Fibroblast of peridontal ligament (primary cell): ENCODE results near the gene STK24.
"Not testable (repeated sequence)": the region's sequence is repeated elsewhere in the genome, so short reads cannot be mapped to it uniquely, and the experiment has no call there.

Experiments used
- DNase-seq: peaks from one replicate; pipeline ENCODE4 v3.0.0-alpha.2; 2010; ENCODE audit errors: extremely low read depth

Gene STK24

DNA sequence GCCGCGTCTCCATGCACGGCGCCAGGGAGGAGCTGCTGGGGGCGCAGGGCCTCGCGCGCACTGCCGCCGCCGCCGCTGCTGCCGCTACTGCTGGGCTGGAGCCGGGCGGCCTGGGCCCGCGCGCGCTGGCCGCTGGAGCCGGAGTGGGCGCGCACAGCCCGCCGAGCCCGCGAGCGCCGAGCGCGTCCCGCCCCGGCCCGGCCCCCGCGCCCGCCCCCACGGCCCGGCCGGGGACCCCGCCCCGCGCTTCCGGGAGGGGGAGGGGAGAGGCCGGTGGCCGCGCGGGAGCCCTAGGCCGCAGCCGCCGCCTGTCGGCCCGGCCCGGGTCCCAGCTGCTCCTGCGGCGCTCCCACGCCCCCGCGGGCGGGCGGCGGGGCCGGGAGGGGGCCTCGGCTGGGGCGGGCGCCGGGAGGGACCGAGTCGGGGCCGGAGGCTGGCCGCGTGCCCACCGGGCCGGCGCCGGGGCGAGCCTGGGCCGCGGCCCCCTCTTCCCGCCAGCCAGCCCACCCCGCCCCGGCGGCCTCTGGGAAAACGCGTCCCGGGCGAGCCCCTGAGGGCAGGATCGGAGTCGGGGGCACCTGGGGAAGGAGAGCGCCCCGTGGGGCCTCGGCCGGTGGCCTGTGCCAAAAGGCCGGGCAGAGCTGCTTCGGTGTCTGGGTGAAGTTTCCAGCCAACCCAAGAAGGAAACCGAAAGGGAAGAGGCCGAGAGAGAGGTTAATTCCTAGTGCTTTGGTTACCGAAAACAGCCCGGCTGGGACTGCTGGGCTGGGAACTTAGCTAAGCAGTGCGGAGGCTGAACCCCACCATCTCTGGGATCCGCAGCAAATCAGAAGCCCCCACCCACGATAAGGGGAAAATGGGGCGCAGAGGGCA lies at the start of gene STK24:
STK24 (minus strand) TSS at position 145 of the 873 bp plus-strand sequence. CDS start 321 bp downstream, outside the sequence.
- DNase-seq: peak; percentile 85

DNA sequence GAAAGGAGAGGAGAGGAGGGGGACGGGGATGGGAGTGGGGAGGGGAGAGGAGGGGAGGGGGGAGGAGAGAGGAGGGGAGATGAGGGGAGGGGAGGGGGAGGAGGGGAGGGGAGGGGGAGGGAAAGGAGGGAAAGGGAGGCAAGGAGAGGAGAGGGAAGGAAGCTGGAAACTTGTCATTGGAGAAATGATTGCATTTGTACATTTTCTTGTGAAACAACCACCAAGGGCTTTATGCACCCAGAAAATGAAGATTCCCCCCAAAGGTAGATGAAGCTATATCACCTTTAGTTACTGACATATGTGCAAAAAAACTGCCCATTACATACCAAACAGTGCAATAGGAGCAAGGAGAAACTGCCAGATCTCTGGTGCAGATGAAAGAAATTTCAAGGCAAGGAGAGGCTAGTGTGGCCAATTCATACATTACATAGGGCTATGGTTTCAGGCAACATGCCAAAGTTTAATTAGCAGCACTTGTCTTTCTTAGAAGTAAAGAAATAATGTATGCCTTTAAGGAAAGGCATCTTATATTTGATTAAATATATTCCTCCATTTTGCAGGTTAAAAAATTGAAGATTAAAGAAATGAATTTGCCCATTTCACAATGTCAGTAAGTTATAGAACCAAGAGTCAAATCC lies 49.5 kb upstream of the STK24 start:
- peak; percentile 19 for DNase-seq

DNA sequence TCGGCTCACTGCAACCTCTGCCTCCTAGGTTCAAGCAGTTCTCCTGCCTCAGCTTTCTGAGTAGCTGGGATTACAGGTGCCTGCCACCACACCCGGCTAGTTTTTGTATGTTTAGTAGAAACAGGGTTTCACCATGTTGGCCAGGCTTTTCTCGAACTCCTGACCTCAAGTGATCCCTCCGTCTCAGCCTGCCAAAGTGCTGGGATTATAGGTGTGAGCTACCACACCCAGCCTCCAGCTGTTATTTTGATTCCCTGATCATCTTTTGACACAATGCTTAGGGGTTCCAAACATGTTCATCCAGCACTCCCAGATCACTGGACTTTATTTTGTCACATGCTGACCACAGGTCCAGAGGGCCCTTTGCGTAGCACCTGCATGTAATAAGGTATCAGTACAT lies 47.7 kb upstream of the STK24 start:
- DNase-seq: not testable (repeated sequence)

DNA sequence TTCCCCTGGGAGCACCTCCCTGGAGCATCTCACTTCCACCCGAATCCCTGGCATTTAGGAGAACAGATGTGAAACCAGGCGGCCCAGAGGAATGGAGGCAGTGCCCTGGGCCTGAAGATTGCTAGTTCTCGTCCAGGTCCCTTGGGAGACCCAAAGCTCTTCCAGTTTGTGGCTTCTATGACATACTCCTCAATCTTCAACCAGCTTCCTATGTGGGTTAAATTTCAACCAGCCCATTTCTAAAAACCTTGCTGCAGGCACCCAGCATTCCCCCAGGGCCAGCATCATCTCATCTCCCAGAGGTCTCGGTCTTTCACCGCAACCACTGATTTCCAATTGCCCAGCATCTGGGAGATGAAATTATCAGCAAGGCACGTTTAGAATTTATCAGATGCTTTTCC lies 46.0 kb upstream of the STK24 start:
- DNase-seq: no peak

DNA sequence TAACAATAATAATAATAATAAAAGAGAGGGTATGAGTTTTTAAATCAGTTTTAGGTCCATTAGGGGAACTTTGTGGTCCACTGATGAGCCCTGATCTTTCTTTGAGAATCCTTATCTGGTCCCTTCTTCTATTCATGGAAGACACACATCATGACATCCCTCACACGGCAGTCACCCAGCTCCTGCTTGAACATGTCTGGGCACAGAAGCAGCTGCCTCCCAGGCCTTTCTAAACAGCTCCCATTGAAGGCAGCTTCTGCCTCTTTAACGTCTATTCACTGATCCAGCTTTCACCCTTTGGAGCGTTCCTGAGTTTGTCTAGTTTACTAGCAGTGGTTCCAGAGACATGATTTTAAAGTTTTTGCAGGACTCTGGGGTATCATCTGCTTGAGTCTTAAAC lies 42.6 kb upstream of the STK24 start:
- DNase-seq: no peak

DNA sequence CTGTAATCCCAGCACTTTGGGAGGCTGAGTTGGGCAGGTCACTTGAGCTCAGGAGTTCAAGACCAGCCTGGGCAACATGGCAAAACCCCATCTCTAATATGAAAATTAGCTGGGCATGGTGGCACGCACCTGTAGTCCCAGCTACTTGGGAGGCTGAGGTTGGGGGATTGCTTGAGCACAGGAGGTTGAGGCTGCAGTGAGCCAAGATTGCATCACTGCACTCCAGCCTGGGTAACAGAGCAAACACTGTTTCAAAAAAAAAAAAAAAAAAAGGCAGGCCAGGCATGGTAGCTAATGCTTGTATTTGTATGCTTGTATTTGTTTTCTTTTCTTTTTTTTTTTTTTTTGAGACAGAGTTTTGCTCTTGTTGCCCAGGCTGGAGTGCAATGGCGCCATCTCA lies 38.7 kb upstream of the STK24 start:
- DNase-seq: not testable (repeated sequence)

DNA sequence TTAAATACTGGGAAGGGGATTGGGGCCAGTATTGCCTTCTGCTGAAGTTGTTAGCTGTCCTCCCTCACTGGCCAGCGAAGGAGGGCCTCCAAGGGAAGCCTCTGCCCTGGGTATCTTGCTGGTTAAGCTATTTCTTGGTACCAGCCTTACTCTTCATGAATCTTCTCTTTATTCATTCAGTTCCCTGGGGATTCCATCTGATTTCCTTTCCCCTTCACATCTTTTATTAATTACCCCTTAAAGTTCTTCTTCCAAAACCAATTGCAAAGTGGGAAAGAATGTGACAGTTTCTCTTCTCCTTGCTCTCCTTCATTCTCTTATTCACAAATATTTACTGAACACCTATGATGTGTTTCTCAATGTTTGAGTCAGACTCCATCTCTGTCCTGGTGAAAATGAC lies 36.7 kb upstream of the STK24 start:
- no peak for DNase-seq

DNA sequence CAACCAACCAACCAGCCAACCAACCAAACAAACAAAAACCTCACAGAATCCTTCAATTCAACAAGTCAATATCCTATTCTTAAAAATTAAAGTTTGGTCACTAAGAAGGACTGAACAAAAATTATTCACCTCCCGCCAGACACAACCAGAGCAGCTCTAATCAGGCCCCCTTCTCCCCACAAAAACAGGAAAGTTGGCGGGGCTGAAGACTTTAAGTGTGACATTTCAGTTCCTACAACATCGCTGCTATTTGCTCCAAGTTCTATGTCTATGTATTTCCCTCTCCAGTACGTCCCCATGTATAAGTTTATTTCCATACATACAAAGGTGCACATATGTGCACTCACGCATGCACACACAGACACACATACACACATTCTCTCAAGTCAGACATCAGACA lies 32.8 kb upstream of the STK24 start:
- DNase-seq: no peak

DNA sequence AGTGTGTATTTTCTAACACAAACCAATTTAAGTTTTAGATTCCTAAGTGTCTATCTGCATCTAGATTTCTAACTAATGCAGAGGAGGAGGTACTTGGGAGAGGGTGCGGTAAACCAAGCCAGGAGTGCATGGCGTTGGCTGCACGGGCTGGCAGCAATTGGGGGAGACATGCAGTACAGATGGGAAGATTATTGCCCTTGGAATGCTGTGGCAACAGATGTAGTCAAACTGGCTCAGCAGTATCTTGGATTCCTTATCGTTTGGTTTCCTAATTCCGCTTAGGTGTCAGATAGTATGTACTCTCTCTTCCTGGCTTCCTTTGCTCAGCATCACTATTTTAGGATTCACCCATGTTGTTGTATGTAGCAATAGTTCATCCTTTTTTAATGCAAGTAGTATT lies 29.4 kb upstream of the STK24 start:
- no peak for DNase-seq

DNA sequence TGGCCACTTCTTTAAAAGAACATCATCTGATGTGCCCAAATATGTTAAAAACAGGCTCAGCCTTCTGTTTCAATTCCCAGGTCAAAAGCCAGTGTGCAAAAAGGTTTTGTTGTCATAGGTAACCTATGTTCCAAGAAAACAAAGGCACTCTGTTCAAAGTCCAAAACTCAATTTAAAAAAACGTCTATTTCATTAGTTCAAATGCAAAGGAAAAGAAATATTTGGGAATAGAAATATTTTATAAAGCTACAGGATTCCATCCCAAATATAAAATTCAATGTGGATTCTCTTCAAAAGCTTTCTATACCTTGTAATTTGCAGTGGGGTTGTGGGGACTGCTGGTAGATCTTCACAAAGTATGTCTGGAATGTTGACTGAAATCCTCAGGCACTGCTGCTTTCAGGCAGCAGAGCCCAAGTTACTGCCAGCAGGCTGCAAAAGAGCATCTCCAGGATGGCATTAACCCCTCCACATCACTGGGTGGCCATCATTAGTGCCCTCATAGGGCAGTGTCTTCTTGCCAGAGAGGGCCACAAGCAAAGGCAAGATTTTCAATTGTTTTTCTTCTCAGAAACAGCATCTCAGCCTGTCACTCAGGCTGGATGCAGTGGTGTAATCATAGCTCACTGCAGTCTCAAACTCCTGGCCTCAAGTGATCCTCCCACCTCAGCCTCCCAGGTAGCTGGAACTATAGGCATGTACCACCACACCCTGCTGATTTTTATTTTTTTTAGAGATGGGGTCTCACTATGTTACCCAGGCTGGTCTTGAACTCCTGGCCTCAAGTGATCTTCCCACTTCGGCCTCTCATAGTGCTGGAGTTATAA lies 22.8 kb upstream of the STK24 start:
- DNase-seq: no peak

DNA sequence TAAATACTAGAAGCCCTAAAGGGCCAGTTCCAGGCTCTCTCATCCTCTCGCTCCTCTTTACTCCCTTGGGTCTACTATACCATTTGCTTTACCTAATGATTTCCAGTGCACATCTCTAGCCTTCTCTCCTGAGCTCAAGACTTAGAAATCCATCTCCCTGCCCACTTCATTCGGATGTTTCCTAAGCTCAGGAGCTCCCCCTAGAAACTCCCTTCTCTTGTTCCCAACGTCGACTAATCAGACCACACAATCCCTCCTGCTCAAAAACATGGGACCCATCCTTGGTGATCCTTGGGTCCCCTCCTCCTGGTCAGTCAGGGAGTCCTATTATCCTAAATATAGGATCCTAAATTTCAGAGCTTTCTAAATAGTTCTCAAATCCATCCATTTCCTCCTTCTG lies 21.1 kb upstream of the STK24 start:
- DNase-seq: peak; percentile 16

DNA sequence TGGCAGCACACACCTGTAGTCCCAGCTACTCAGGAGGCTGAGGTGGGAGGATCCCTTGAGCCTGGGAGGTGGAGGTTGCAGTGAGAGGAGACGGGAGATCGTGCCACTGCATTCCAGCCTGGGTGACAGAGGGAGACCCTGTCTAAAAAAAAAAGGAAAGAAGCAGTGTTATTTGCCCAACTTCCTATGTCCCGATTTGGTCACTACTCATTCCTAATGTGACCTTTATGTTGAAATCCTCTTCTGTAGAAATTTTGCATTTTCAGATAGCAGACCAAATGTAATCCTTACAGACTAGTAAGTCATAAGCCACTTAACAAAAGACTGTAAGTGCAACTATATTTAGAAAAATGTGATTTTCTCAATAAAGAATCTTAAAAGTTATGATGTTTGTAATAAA lies 18.2 kb upstream of the STK24 start:
- DNase-seq: no peak

DNA sequence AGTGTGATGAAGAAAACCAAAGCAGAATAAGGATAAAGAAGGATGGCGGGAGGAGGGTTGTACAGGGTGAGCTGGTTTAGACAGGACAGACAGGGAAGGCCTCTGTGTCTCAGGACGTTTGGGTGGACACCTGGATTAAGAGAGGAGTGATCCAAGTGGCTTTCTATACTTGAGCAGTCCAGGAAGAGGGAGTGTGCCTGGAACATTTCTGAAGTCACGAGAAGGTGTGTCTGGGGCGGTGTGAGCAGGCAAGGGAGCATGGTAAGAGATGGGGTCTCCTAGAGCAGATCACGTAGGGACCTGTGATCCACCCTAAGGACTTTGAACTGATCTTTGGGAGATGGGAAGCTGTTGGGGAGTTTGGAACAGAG lies 15.4 kb upstream of the STK24 start:
- DNase-seq: no peak

DNA sequence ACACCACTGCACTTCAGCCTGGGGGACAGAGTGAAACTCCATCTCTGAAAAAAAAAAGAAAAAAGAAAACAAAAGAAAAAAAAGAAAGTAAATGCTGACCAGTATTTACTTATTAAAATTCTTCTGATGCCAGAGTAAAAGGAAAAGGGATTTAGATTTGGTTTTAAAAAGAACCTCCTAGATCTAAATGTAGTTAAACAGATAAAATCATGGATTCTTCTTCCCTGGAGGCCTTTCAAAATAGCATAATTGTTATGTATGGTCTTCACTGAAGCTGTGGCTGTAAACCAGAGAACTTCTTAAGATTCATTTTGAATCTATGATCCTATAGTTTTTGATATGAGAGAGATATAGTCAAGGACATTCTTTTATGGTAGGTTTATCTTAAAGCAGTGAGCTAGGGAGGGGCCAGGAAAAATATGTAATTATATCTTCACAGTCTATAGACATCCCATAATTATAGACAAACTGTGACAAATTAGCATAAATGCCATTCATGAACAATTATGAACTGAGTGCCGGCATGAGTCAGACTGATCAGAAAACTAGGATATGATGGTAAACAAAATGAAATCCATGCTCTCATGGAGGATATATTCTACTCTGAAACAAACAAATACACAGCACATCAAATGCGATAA lies 14.9 kb upstream of the STK24 start:
- no peak for DNase-seq

DNA sequence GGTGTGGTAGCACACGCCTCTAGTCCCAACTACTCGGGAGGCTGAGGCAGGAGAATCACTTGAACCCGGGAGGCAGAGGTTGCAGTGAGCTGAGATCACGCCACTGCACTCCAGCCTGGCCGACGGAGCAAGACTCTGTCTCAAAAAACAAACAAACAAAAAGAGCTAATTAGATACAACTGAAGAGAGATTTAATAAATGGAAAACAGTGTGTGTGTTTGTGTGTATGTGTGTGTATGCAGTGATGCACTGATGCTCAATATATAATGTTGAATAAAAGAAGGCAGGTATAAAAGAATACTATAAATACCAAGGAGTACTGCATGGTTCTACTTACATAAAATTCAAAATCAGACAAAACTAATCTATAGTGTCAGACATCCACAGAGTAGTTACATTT lies 13.6 kb upstream of the STK24 start:
- not testable (repeated sequence) for DNase-seq

DNA sequence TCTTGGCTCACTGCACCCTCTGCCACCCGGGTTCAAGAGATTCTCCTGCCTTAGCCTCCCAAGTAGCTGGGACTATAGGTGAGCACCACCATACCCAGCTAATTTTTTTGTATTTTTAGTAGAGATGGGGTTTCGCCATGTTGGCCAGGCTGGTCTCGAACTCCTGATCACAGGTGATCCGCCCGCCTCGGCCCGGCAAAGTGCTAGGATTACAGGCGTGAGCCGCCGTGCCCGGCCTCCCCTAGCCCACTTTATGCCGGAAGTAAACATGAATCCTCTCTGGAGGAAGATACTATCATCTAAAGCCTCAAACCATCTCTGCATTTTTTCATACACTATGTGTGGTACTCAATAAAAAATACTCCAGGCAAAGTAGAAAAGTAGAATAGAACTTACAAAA lies 12.6 kb upstream of the STK24 start:
- DNase-seq: not testable (repeated sequence)

DNA sequence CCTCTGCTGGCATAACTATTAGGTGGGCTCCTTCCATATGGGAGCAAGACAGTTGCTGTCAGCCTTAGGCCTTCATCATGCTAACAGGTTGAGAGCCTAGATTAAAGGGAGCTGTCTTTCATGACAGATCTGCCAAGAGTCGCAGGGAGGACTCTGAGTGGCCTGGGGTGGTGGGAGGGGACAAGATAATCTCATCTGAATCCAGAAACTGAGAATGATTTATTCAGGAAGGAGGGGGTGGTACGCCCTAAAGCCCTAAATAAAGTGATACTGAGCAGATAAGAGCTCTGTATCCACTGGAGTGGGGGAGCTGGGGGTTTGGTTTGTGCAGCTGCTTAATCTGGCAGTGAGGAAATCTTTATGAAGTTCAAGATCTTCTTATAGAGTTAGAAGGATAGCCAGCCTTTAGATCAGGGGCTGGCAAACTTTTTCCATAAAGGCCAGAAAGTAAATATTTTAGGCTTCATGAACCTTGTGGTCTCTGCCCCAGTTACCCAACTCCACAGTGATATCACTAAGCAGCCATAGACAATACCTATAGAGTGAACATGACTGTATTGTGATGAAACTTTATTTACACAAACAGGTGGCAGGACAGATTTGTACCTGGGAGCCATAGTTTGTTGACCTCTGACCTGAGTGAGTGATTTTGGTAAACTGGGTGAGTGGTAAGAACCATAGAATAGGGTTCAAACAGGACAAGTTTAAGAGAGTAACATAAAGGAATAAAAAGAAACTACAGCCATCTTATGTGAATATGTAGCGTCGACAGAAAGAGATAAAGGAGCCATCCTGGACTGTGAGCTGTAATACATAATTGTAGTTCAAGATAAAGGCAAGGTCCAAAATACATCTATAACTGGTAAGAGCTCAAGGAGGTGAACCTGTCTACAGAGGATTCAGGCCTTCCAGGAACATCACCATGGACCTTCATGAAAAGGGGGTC lies 9.8 kb upstream of the STK24 start:
- DNase-seq: no peak

DNA sequence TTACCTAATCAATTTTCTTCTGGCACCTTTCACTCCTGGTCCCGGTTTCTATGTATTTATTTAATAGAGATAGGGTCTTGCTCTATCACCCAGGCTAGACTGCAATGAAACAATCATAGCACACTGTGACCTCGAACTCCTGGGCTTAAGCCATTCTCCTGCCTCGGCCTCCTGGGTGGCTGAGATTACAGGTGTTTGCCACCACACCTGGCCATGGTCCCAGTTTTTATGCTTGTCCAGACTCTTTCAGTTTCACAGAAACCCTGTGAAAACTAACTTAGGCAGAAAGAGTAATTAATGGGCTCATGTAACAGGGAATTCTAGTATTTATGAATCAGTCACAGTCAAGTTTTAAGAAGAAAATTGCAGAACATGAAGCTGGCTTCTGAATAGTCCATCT lies 9.0 kb upstream of the STK24 start:
- DNase-seq: no peak

DNA sequence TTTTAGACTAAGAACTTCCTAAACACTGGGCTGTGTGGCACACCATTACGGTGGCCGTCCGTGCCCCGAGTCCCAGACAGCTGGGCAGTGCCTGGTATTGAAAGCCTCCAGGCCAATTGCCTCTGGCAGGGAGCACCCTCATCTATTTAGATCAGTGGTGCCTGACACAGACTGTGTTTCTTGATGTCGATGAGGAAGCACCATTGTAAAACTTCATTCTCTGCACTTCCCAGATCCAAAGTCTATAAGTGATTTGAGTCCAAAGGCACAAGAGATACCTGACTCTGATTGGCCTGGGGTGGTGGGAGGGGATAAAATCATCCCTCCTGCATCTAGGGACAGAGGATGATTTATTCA lies 8.5 kb upstream of the STK24 start:
- no peak for DNase-seq

DNA sequence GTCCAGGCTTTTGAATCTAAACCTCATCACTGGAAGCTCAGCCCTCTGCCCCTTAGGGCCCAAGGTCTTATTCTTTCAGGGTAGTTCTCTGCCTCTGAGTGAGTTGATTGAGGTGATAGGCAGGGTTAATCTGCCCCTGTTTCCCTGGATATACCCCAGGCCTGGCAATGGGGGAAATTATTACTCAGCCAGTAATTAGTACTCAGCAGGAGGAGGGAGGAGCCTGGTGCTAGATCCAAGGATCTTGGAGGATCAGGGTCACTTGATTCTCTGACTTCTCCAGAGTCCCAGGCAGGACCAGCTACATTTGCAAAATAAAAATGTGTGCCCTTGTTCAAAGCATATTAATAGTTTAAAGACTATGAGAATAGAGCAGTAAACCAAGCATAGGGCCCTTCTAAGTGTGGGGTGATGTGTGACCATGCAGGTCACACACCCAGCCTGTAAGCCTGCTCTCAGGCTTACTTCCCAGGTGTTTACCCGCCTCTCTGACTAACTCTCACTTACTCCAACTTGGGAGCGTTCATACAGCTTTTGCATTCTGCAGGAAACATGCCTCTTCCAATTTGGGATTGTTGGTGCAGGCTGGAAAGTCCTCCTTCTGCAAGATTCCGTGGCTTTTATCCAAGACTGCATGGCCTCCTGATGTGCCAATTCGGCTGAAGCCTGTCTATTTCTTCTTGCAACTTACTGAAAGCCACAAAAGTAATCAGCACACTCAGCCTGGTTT lies 7.9 kb upstream of the STK24 start:
- peak; percentile 83 for DNase-seq
